ENCODE data around the gene THAP4.

The THAP4 gene

DNA sequence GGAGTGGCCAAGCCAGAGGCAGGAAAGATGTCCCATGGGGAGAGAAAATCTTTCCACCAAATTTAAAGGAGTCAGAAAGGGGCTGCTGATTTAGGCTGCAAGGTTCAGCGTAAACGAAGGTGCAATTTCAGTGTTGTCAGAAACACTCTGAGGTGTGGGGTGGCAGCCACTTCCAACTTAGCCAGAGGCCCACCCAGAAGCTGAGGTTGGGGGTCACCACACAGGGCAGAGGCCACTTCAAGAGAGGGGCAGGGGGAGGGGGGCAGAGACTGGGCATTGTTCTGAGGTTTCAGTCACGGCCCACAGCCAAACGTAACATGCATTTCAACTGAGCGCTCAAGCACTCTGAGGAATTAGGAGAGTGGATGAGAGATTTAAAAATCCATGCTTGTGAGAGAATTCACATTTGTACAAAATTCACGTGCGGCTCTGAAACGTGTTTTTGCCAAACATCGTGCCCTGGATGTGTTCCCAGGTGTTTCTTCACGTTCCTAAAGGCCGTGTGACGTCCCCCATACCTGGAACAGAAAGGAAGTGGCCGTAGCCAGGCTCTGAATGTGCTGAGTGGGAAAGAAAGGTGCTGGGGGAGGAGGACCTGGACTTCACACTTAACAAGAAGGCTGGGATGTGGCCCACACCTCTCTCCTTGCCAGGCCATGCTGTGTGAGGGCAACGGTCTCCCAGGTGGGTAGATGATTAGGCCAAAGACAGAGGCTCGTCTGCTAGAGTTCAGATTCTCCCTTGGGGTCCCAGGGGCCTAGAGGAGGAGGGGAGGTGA lies 97.9 kb downstream of the THAP4 start:
- Histone ChIP-seq H3K36me3 (no peaks in the 10 kb centered on the region), H3K27ac (no peak overlapping the region), H3K9me3 (no peaks in the 10 kb centered on the region), H3K4me1 (peaks cover 0 to 26% (median 17%) of the 10 kb centered on the region in 4 donors), H3K4me3 (no peak overlapping the region), H3K27me3 (peaks cover 0 to 57% of the 10 kb centered on the region in 2 donors)
- DNase-seq, result no peak
- TF ChIP-seq, protein P1, sequence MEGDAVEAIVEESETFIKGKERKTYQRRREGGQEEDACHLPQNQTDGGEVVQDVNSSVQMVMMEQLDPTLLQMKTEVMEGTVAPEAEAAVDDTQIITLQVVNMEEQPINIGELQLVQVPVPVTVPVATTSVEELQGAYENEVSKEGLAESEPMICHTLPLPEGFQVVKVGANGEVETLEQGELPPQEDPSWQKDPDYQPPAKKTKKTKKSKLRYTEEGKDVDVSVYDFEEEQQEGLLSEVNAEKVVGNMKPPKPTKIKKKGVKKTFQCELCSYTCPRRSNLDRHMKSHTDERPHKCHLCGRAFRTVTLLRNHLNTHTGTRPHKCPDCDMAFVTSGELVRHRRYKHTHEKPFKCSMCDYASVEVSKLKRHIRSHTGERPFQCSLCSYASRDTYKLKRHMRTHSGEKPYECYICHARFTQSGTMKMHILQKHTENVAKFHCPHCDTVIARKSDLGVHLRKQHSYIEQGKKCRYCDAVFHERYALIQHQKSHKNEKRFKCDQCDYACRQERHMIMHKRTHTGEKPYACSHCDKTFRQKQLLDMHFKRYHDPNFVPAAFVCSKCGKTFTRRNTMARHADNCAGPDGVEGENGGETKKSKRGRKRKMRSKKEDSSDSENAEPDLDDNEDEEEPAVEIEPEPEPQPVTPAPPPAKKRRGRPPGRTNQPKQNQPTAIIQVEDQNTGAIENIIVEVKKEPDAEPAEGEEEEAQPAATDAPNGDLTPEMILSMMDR (IDR thresholded peaks at IDR 0.05), result no peak
- intact Hi-C loops (cut with DNase I; ENCODE audit: low total_unique reads), result no loop called here

DNA sequence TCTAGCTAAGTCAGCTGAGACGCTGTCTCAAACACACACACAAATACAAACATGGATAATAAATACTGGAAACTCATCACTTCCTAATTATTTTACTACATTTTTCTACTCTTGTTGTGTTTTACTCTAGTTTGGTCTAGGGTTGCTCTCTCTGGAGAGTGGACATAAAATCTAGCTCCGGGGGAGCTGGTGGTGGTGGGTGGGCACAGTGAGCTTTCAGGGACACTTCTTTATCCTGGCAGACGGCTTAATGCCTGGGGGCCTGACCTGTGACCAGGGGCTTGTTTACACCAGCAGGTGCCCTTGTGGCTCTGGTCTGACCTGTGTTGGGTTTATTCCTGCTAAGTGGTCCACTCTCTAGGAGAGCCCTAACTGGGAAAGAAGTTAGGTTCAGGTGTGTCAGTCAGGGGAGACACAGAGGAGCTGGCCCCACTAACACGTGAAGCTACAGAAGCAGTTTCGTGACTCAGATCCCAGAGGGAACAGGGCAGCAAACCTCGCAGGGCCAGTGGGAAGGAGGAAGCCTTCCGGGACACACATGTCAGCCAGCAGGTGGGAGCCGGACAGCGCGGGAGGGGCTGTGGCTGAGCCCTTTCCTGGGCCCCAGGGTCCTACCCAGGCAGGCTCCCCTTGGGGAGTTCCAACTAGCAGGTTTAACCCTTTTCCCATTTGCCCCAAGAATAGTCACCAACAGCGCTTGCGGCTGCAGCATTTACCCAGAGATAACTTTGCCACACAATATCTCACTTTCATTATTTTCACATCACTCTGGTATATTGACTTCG lies 100.9 kb downstream of the THAP4 start:
- TF ChIP-seq, protein P1 (IDR thresholded peaks at IDR 0.05), result no peak
- Histone ChIP-seq H3K27me3 (peaks cover 0 to 43% of the 10 kb centered on the region in 2 donors), H3K4me1 (peaks cover 0 to 14% (median 6%) of the 10 kb centered on the region in 4 donors), H3K36me3 (no peaks in the 10 kb centered on the region), H3K27ac (no peak overlapping the region), H3K4me3 (no peak overlapping the region), H3K9me3 (no peaks in the 10 kb centered on the region)
- intact Hi-C loops (cut with DNase I; ENCODE audit: low total_unique reads), result no loop called here
- DNase-seq, result no peak

DNA sequence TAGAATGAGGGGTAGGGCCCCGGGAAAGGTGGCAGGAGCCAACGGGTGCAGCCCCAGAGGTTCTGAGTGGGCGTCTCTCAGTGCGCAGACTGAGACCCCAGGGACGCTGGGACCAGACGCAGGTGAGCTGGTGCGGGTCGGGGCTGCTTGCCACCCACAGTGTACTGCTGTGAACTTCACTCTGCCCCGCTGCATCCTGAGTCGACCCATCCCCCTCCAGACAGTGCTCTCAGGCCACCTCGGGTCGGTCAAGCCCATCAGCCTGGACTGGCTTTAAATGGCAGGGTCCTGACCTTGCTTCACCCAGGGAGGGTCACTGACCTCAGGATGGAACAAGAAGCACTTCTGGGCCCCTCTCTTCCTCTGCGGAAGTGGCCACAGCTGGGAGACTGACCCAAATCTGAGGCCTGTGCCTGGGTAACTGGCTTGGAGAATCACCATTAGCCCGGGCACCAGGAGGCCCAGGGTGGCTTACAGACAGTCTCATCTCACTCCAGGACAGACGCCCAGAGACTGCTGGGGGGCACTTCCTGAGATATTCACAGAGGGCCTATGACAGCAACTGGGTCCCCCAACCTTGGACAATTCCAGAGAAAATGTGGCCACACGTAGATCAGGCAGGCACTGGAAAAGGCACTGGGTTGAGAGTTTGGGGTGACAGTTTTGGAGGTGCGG lies 102.1 kb downstream of the THAP4 start:
- Histone ChIP-seq H3K27me3 (peaks cover 0 to 37% of the 10 kb centered on the region in 2 donors), H3K4me1 (peaks cover 0 to 2% (median 0%) of the 10 kb centered on the region in 4 donors), H3K9me3 (no peaks in the 10 kb centered on the region), H3K4me3 (no peak overlapping the region), H3K27ac (no peak overlapping the region), H3K36me3 (no peaks in the 10 kb centered on the region)
- intact Hi-C loops (cut with DNase I; ENCODE audit: low total_unique reads), result no loop called here
- TF ChIP-seq, protein P1 (IDR thresholded peaks at IDR 0.05), result no peak
- no peak for DNase-seq
